Progenitor cell of endocrine pancreas (in vitro differentiated cells): ENCODE results near the gene TBC1D25. TPM values are rescaled to one million over a fixed set of nuclear protein-coding genes. Genes with fewer than 3 reads are reported as not detected.

Experiments used
- DNase-seq: peaks from one replicate; pipeline ENCODE4 v3.0.0; 2021; ENCODE audit warnings: low spot score; ENCODE audit not compliant: unreplicated experiment
- H3K27ac Mint-ChIP-seq: 2 replicates; pipeline ENCODE4 v1.8.0; 2021; ENCODE audit warnings: mild to moderate bottlenecking, moderate library complexity, mixed read lengths
- H3K27me3 Mint-ChIP-seq: 2 replicates; pipeline ENCODE4 v1.8.0; 2021; ENCODE audit warnings: mixed read lengths
- H3K36me3 Mint-ChIP-seq: 2 replicates; pipeline ENCODE4 v1.8.0; 2022; ENCODE audit warnings: mixed read lengths; ENCODE audit not compliant: insufficient read depth
- H3K4me1 Mint-ChIP-seq: 2 replicates; pipeline ENCODE4 v1.8.0; 2021; ENCODE audit warnings: low read depth, mixed read lengths
- H3K4me3 Mint-ChIP-seq: 2 replicates; pipeline ENCODE4 v1.8.0; 2021; ENCODE audit warnings: low read depth, mild to moderate bottlenecking, moderate library complexity, mixed read lengths
- H3K9me3 Mint-ChIP-seq: 2 replicates; pipeline ENCODE4 v1.8.0; 2021; ENCODE audit warnings: low read depth, mixed read lengths
- long read RNA-seq: library from polyadenylated mRNA; unstranded; transcript quantifications from one replicate; pipeline ENCODE4 v2.0.0, GENCODE V29; 2020
- total RNA-seq: library from RNA; stranded (reverse); gene quantifications from 2 replicates; pipeline ENCODE4 v1.2.1, GENCODE V29; 2021
- TF ChIP-seq, protein P1 (sequence below): fragments of 200-600 bp; sonication (generic); IDR thresholded peaks from one replicate; pipeline ENCODE4 v1.5.0; 2021; ENCODE audit warnings: antibody characterized with exemption, mild to moderate bottlenecking; ENCODE audit not compliant: unreplicated experiment

TBC1D25 gene, protein sequence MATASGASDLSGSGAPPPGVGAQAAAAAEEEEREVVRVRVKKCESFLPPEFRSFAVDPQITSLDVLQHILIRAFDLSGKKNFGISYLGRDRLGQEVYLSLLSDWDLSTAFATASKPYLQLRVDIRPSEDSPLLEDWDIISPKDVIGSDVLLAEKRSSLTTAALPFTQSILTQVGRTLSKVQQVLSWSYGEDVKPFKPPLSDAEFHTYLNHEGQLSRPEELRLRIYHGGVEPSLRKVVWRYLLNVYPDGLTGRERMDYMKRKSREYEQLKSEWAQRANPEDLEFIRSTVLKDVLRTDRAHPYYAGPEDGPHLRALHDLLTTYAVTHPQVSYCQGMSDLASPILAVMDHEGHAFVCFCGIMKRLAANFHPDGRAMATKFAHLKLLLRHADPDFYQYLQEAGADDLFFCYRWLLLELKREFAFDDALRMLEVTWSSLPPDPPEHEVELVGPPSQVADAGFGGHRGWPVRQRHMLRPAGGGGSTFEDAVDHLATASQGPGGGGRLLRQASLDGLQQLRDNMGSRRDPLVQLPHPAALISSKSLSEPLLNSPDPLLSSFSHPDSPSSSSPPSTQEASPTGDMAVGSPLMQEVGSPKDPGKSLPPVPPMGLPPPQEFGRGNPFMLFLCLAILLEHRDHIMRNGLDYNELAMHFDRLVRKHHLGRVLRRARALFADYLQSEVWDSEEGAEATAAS
- 12.6 and 14.5 TPM in 2 replicates for total RNA-seq
- long read RNA-seq, partial matches to known transcripts, result 0 of 3 reads
- long read RNA-seq, other reads (novel, unspliced or antisense), result 3 of 3 reads

DNA sequence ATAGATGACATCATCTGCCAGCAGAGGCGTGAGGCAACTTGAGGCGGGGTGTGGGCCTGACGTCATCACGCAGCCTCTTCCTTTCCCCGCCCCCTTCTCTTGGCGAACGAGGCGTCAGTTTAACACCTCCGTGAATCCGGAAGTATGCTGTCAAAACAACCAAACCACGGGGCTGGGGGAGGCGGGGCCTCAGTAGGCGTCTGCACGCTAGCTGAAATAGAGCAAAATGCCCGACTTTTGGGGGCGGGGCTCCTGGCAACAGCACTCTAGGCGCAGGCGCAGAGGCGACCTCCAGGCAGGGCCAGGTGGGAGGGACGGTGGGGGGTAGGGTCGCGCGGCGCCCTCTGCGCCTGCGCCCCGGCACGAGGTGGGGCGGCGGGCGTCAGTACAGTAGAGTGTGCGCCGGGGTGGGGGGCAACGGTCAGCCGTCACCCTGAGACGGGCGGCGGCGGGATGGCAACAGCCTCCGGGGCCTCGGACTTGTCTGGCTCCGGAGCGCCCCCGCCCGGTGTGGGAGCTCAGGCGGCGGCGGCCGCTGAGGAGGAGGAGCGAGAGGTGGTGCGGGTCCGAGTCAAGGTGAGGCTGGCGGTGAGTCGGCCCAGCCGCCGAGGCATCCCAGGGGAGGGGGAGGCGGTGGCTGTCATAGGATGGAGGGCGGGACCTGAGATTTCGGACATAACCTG lies at the start of gene TBC1D25:
TSS of gene TBC1D25 (plus strand) at position 370 of the 683 bp plus-strand sequence. CDS start at position 454, 84 bp downstream.
- Mint-ChIP-seq H3K27ac (peak within 1 kb of the TSS; percentile 90), H3K9me3 (peaks cover 14% of the 10 kb centered on the region), H3K36me3 (peaks cover 7% of the 10 kb centered on the region), H3K27me3 (no peaks in the 10 kb centered on the region), H3K4me3 (peak within 1 kb of the TSS; percentile 89), H3K4me1 (peaks cover 9% of the 10 kb centered on the region)
- TF ChIP-seq, protein P1, sequence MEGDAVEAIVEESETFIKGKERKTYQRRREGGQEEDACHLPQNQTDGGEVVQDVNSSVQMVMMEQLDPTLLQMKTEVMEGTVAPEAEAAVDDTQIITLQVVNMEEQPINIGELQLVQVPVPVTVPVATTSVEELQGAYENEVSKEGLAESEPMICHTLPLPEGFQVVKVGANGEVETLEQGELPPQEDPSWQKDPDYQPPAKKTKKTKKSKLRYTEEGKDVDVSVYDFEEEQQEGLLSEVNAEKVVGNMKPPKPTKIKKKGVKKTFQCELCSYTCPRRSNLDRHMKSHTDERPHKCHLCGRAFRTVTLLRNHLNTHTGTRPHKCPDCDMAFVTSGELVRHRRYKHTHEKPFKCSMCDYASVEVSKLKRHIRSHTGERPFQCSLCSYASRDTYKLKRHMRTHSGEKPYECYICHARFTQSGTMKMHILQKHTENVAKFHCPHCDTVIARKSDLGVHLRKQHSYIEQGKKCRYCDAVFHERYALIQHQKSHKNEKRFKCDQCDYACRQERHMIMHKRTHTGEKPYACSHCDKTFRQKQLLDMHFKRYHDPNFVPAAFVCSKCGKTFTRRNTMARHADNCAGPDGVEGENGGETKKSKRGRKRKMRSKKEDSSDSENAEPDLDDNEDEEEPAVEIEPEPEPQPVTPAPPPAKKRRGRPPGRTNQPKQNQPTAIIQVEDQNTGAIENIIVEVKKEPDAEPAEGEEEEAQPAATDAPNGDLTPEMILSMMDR, result peak; percentile 49
- peak; percentile 90 for DNase-seq

DNA sequence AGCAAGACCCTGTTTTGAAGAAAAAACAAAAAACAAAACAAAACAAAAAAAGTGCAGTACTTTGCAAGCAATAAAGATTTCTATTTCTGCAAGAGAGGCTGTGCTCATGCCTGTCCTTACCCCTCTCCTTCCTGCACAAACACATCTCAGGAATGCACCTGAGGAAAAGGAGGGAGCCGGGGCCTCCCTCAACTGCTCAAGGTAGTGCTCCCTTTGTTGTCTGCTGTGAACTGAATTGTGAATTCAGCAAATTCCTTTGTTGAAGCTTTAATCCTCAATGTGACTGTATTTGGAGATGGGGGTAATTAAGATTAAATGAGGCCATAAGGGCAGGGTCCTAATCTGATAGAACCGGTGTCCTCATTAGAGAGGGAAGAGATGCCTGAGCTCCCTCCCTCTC lies 49.6 kb upstream of the TBC1D25 start:
- TF ChIP-seq, protein P1, result no peak
- Mint-ChIP-seq H3K27ac (peak overlapping the region; percentile 52), H3K36me3 (peaks cover 3% of the 10 kb centered on the region), H3K27me3 (no peaks in the 10 kb centered on the region), H3K4me3 (no peak overlapping the region), H3K4me1 (no peaks in the 10 kb centered on the region), H3K9me3 (peaks cover 3% of the 10 kb centered on the region)
- DNase-seq, result no peak

DNA sequence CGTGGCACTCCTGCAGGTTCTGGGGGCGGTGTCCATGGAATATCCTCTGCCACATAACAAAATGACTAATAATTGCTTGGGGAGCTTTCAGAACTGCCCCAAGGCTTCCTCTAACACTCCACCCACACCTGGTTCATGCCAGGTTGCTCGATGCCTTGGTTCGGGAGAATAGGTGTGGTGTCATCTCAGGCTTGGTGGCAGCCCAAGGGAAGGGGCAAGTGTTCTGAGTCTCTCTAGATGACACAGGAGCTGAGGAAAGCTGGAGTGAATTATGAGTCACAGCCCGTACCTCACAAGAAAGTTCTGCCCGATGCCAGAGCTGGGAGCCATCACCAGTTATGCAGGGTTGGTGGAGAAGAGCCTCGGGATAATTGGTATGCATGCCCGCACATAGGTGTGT lies 48.9 kb upstream of the TBC1D25 start:
- H3K9me3 Mint-ChIP-seq, result peaks cover 5% of the 10 kb centered on the region

DNA sequence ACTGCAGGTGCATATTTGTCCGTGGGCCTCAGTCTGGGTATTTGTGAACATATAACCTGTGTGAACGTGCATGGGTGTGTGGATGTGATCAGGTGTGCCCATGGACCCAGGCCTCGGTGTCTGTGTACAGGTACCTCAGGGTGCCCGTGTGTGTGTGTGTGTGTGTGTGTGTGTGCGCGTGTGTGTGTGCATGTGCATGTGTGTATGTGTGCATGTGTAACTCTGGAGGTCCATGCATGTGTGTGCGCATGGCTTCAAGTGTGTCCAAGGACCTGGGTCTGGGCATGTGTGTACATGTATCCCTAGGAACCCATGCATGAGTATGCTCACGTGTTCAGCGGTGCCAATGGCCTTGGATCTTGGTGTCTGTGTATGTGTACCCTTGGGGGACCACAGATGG lies 47.7 kb upstream of the TBC1D25 start:
- Mint-ChIP-seq H3K9me3 (peaks cover 6% of the 10 kb centered on the region), H3K4me3 (no peak overlapping the region), H3K27me3 (no peaks in the 10 kb centered on the region), H3K27ac (no peak overlapping the region), H3K4me1 (no peaks in the 10 kb centered on the region), H3K36me3 (peaks cover 3% of the 10 kb centered on the region)
- TF ChIP-seq, protein P1, result no peak
- no peak for DNase-seq

More for the DNA sequence above, 48.9 kb upstream of the TBC1D25 start:
- H3K27me3 Mint-ChIP-seq, result no peaks in the 10 kb centered on the region
- H3K4me1 Mint-ChIP-seq, result no peaks in the 10 kb centered on the region
- DNase-seq, result no peak
- no peak overlapping the region for H3K4me3 Mint-ChIP-seq
- TF ChIP-seq, protein P1, result no peak
- H3K27ac Mint-ChIP-seq, result no peak overlapping the region
- H3K36me3 Mint-ChIP-seq, result peaks cover 3% of the 10 kb centered on the region
